Endothelial cell of umbilical vein (primary cell): Measurements from ENCODE around the gene SEMA3G. TPM values are rescaled to one million over a fixed set of nuclear protein-coding genes. Genes with fewer than 3 reads are reported as not detected.

ENCODE experiments used
- BruUV-seq: library from RNA; stranded (reverse); fragments of 400-500 nt; replicated peaks from 2 replicates; lab custom pipeline; 2021; lab: Mats Ljungman, UMichigan
- CTCF ChIA-PET: fragments of 300-600, 350-600 bp; sonication (Branson Sonifier 250); formaldehyde crosslinking; loops from one replicate; lab custom pipeline; 2021; ENCODE audit warnings: antibody characterized with exemption, inconsistent platforms; lab: Charles Lee
- POLR2A ChIA-PET: fragments of 300-600, 350-600 bp; sonication (Branson Sonifier 250); formaldehyde crosslinking; loops from one replicate; lab custom pipeline; 2021; ENCODE audit warnings: antibody characterized with exemption, inconsistent platforms; lab: Charles Lee
- DNase-seq: peaks from one replicate; pipeline ENCODE4 v3.0.0-alpha.2; 2011; ENCODE audit warnings: low read depth, low spot score
- FAIRE-seq: peaks from 2 replicates; lab custom pipeline; 2011; peaks lifted over from hg19 to GRCh38; lab: Jason Lieb, UNC
- H2AFZ ChIP-seq: 2 replicates; pipeline ENCODE4 v1.6.0; 2012; ENCODE audit warnings: low read depth, low read length, control low read depth, inconsistent platforms
- H3K27ac ChIP-seq: 2 replicates; pipeline ENCODE4 v1.5.1; 2011; ENCODE audit warnings: low read depth, mild to moderate bottlenecking, control low read depth, low read length, moderate library complexity; ENCODE audit not compliant: insufficient read depth
- H3K27me3 ChIP-seq, 2 experiments: 2 replicates each; pipeline versions ENCODE4 v1.6.0 to v1.6.1; 2011; ENCODE audit warnings: low read length in 2 of 2, mixed read lengths in 1 of 2; ENCODE audit not compliant: control insufficient read depth in 2 of 2, insufficient read depth in 2 of 2
- H3K36me3 ChIP-seq, 2 experiments: 2 replicates in 1 of 2; 3 replicates in 1 of 2; pipeline ENCODE4 v1.5.1; 2011; ENCODE audit warnings: low read length in 2 of 2, mild to moderate bottlenecking in 1 of 2, moderate library complexity in 1 of 2; ENCODE audit not compliant: control insufficient read depth in 2 of 2, insufficient read depth in 2 of 2; ENCODE audit errors: extremely low read depth in 1 of 2
- H3K4me1 ChIP-seq: 3 replicates; pipeline ENCODE4 v1.5.1; 2011; ENCODE audit warnings: mild to moderate bottlenecking, low read length; ENCODE audit not compliant: control insufficient read depth, insufficient read depth; ENCODE audit errors: extremely low read depth
- H3K4me2 ChIP-seq: 2 replicates; pipeline ENCODE4 v1.6.1; 2011; ENCODE audit warnings: low read length, control low read depth, mixed read lengths; ENCODE audit not compliant: insufficient read depth
- H3K4me3 ChIP-seq, 3 experiments: fragments of 200-600 bp in 1 of 3; sonication (generic), shearing (Covaris generic) in 1 of 3; replicated peaks in 1 of 3; 2 replicates each; pipeline ENCODE4 v1.5.1; 2011 to 2016; ENCODE audit warnings: control low read depth in 3 of 3, low read length in 3 of 3, mild to moderate bottlenecking in 2 of 3, inconsistent platforms in 1 of 3, low read depth in 1 of 3, moderate library complexity in 1 of 3; ENCODE audit not compliant: insufficient read depth in 1 of 3
- H3K79me2 ChIP-seq: 2 replicates; pipeline ENCODE4 v1.6.0; 2012; ENCODE audit warnings: low read length, inconsistent platforms; ENCODE audit not compliant: control insufficient read depth, insufficient read depth
- H3K9ac ChIP-seq: replicated peaks from 2 replicates; pipeline ENCODE3; 2011; ENCODE audit warnings: low read length, control low read depth; ENCODE audit not compliant: insufficient read depth; ENCODE audit errors: extremely low read depth
- H3K9me1 ChIP-seq: replicated peaks from 3 replicates; pipeline ENCODE4 v1.6.0; 2011; ENCODE audit warnings: mild to moderate bottlenecking, low read length; ENCODE audit not compliant: control insufficient read depth, insufficient read depth; ENCODE audit errors: extremely low read depth
- H3K9me3 ChIP-seq: replicated peaks from 2 replicates; pipeline ENCODE4 v1.5.1; 2012; ENCODE audit warnings: low read length, inconsistent platforms; ENCODE audit not compliant: control insufficient read depth, insufficient read depth
- H4K20me1 ChIP-seq: replicated peaks from 2 replicates; pipeline ENCODE3; 2011; ENCODE audit warnings: mild to moderate bottlenecking, low read length; ENCODE audit not compliant: control insufficient read depth, insufficient read depth; ENCODE audit errors: extremely low read depth
- CTCF ChIP-seq, 2 donors: IDR thresholded peaks; 1 replicate in 1 of 2; 2 replicates in 1 of 2; pipeline ENCODE4 v1.5.1; 2011; ENCODE audit warnings: low read length in 2 of 2, mild to moderate bottlenecking in 2 of 2, moderate library complexity in 2 of 2, control low read depth in 1 of 2, inconsistent platforms in 1 of 2, low read depth in 1 of 2; ENCODE audit not compliant: insufficient read depth in 1 of 2; ENCODE audit errors: extremely low read depth in 1 of 2
- EZH2 ChIP-seq: IDR thresholded peaks from 2 replicates; pipeline ENCODE4 v1.6.1; 2012; ENCODE audit warnings: borderline replicate concordance, low read depth, mild to moderate bottlenecking, moderate library complexity, low read length, inconsistent platforms; ENCODE audit not compliant: severe bottlenecking
- FOS ChIP-seq: IDR thresholded peaks from 2 replicates; pipeline ENCODE4 v1.6.1; 2011; ENCODE audit warnings: mild to moderate bottlenecking, low read length, moderate library complexity, borderline replicate concordance; ENCODE audit not compliant: insufficient read depth
- GATA2 ChIP-seq: IDR thresholded peaks from 2 replicates; pipeline ENCODE4 v1.7.0; 2011; ENCODE audit warnings: low read depth, mild to moderate bottlenecking, moderate library complexity, mixed read lengths, low read length; ENCODE audit not compliant: insufficient read length, insufficient read depth
- JUN ChIP-seq: IDR thresholded peaks from 2 replicates; pipeline ENCODE4 v1.6.1; 2011; ENCODE audit warnings: borderline replicate concordance, low read depth; ENCODE audit not compliant: insufficient read length, insufficient read depth
- MAX ChIP-seq: IDR thresholded peaks from 2 replicates; pipeline ENCODE4 v1.6.1; 2011; ENCODE audit not compliant: insufficient read depth, insufficient read length
- MYC ChIP-seq: IDR thresholded peaks from one replicate; pipeline ENCODE4 v1.6.1; 2011; ENCODE audit warnings: mild to moderate bottlenecking, low read depth, low read length
- POLR2A ChIP-seq: IDR thresholded peaks from 2 replicates; pipeline ENCODE4 v1.6.1; 2012; ENCODE audit warnings: low read depth, mild to moderate bottlenecking, control low read depth, low read length
- POLR2AphosphoS5 ChIP-seq: IDR thresholded peaks from 2 replicates; pipeline ENCODE4 v1.6.1; 2012; ENCODE audit warnings: low read depth, mild to moderate bottlenecking, control low read depth, low read length, moderate library complexity; ENCODE audit not compliant: insufficient read depth
- dilution Hi-C: fragments of 300-500 bp; cut with MboI; formaldehyde crosslinking; loops from one replicate; pipeline ENCODE4 v1.15.0; 2019; ENCODE audit warnings: low sequenced_read_pairs; ENCODE audit not compliant: extremely low pct_ligation_motif_present
- intact Hi-C: fragments of 100-400 bp; cut with micrococcal nuclease; formaldehyde crosslinking; loops from one replicate; pipeline ENCODE4 v1.10.0; 2022
- polyA plus RNA-seq, 4 experiments: library from polyadenylated mRNA; depleted of rRNA in 3 of 4; stranded (reverse) in 3 of 4; unstranded in 1 of 4; fragments of >200 nt; gene quantifications; 2 replicates each; pipeline versions ENCODE4 v1.2.1 to v1.2.3, GENCODE V29; 2011 to 2012; ENCODE audit warnings: missing spikeins in 1 of 4
- total RNA-seq: library from RNA; stranded (reverse); gene quantifications from 2 replicates; pipeline ENCODE4 v1.2.3, GENCODE V29; 2021

Gene SEMA3G
- total and polyA plus RNA-seq, 2 donors (not counting 3 experiments of a cell fraction or from before 2014, with no cell fraction given), result 22.6 to 27.9 TPM

DNA sequence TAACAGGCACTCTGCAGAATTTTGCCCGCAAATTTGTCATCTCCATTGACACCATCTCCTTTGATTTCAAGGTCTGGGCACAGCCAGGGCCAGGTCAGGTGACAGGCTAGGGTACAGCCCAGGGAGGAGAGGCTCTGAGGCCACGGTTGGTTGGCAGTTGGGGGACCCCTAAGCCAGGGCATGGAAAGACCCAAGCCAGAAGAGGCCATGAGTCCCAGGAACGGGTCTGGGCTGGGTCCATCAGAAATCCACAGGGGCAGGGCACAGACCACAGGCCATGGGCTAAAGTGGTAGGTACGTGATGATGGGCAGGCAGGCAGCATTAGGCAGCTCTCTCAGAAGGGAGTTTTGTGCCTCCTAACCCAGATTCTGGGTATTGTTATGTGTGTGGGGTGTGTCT lies 45.8 kb downstream of the SEMA3G start:
- BruUV-seq, result no TSS peak
- no peak overlapping the region for H3K4me3 ChIP-seq
- H3K79me2 ChIP-seq, result no peaks in the 10 kb centered on the region
- peaks cover 0 to 32% of the 10 kb centered on the region in 2 experiments for H3K36me3 ChIP-seq
- no peak overlapping the region for H2AFZ ChIP-seq
- no peak overlapping the region for H3K27ac ChIP-seq
- no peaks in the 10 kb centered on the region for H3K4me1 ChIP-seq
- intact Hi-C loops, result no loop called here
- FAIRE-seq (no peak), DNase-seq (no peak)
- H3K9me3 ChIP-seq, result no peaks in the 10 kb centered on the region
- H3K9me1 ChIP-seq, result no peaks in the 10 kb centered on the region
- TF ChIP-seq POLR2AphosphoS5 (no peak), POLR2A (no peak), MAX (no peak), MYC (no peak), GATA2 (no peak), FOS (no peak), CTCF (IDR thresholded peaks at IDR 0.05; ENCODE audit: extremely low read depth in 1 of 2, insufficient read depth in 1 of 2, low read depth in 1 of 2, low read length in 2 of 2) (no peak), EZH2 (no peak), JUN (no peak)
- no peaks in the 10 kb centered on the region for H3K27me3 ChIP-seq
- H3K9ac ChIP-seq, result no peak overlapping the region
- dilution Hi-C loops, result no loop called here
- no peak overlapping the region for H3K4me2 ChIP-seq
- ChIA-PET POLR2A (no interaction called here), CTCF (no interaction called here)
- H4K20me1 ChIP-seq, result no peaks in the 10 kb centered on the region
